Keratinocyte (primary cell): ENCODE results near the gene LRP1B. TPM values are rescaled to one million over a fixed set of nuclear protein-coding genes. Genes with fewer than 3 reads are reported as not detected.

Experiments used
- DNase-seq: peaks from one replicate; pipeline ENCODE4 v3.0.0-alpha.2; 2011; ENCODE audit warnings: low read depth, missing footprints, low spot score
- FAIRE-seq: peaks from 2 replicates; lab custom pipeline; 2011; peaks lifted over from hg19 to GRCh38; lab: Jason Lieb, UNC
- H2AFZ ChIP-seq: 2 replicates; pipeline ENCODE4 v1.6.0; 2012; ENCODE audit warnings: low read length, control low read depth, inconsistent platforms; ENCODE audit not compliant: control insufficient read depth
- H3K27ac ChIP-seq: 2 replicates; pipeline ENCODE4 v1.5.1; 2011; ENCODE audit warnings: low read length; ENCODE audit not compliant: control insufficient read depth, insufficient read depth
- H3K27me3 ChIP-seq: 3 replicates; pipeline ENCODE4 v1.6.0; 2011; ENCODE audit warnings: low read length; ENCODE audit not compliant: control insufficient read depth, insufficient read depth; ENCODE audit errors: extremely low read depth
- H3K36me3 ChIP-seq, 2 experiments: 2 replicates in 1 of 2; 3 replicates in 1 of 2; pipeline ENCODE4 v1.5.1; 2011; ENCODE audit warnings: low read length in 2 of 2, mild to moderate bottlenecking in 1 of 2; ENCODE audit not compliant: control insufficient read depth in 2 of 2, insufficient read depth in 2 of 2; ENCODE audit errors: extremely low read depth in 1 of 2
- H3K4me1 ChIP-seq: 3 replicates; pipeline ENCODE4 v1.5.1; 2011; ENCODE audit warnings: low read length; ENCODE audit not compliant: control insufficient read depth, insufficient read depth; ENCODE audit errors: extremely low read depth
- H3K4me2 ChIP-seq: 3 replicates; pipeline ENCODE4 v1.6.0; 2011; ENCODE audit warnings: low read depth, low read length; ENCODE audit not compliant: control insufficient read depth, insufficient read depth; ENCODE audit errors: extremely low read depth
- H3K4me3 ChIP-seq, 3 experiments: fragments of 200-600 bp in 1 of 3; sonication (generic) in 1 of 3; 2 replicates in 2 of 3; 3 replicates in 1 of 3; pipeline ENCODE4 v1.5.1; 2011 to 2016; ENCODE audit warnings: low read length in 3 of 3, mild to moderate bottlenecking in 3 of 3, control low read depth in 2 of 3, inconsistent platforms in 1 of 3, low read depth in 1 of 3, mixed read lengths in 1 of 3, mixed run types in 1 of 3, moderate library complexity in 1 of 3; ENCODE audit not compliant: control insufficient read depth in 2 of 3, insufficient read depth in 2 of 3; ENCODE audit errors: extremely low read depth in 1 of 3
- H3K79me2 ChIP-seq: 2 replicates; pipeline ENCODE4 v1.6.0; 2012; ENCODE audit warnings: low read length; ENCODE audit not compliant: control insufficient read depth, insufficient read depth
- H3K9ac ChIP-seq: 3 replicates; pipeline ENCODE4 v1.6.0; 2011; ENCODE audit warnings: low read length; ENCODE audit not compliant: control insufficient read depth, insufficient read depth; ENCODE audit errors: extremely low read depth
- H3K9me1 ChIP-seq: 3 replicates; pipeline ENCODE4 v1.6.0; 2011; ENCODE audit warnings: low read length; ENCODE audit not compliant: control insufficient read depth, insufficient read depth; ENCODE audit errors: extremely low read depth
- H3K9me3 ChIP-seq: 2 replicates; pipeline ENCODE4 v1.5.1; 2012; ENCODE audit warnings: low read depth, low read length; ENCODE audit not compliant: control insufficient read depth
- H4K20me1 ChIP-seq: 3 replicates; pipeline ENCODE4 v1.6.0; 2011; ENCODE audit warnings: low read length; ENCODE audit not compliant: control insufficient read depth, insufficient read depth; ENCODE audit errors: extremely low read depth
- EZH2 ChIP-seq: IDR thresholded peaks from one replicate; pipeline ENCODE4 v1.6.1; 2012; ENCODE audit warnings: inconsistent platforms, mild to moderate bottlenecking, low read length, moderate library complexity
- dilution Hi-C: fragments of 300-500 bp; cut with MboI; formaldehyde crosslinking; loops from one replicate; pipeline ENCODE4 v1.7.0; 2020; ENCODE audit warnings: low sequenced_read_pairs; ENCODE audit not compliant: extremely low pct_ligation_motif_present
- polyA plus RNA-seq, 5 experiments: library from polyadenylated mRNA; depleted of rRNA in 3 of 5; stranded (reverse) in 3 of 5; stranded (forward) in 1 of 5; unstranded in 1 of 5; fragments of >200 nt; gene quantifications; 1 replicate in 1 of 5; 2 replicates in 3 of 5; 3 replicates in 1 of 5; pipeline versions ENCODE4 v1.2.1 to v1.2.3, GENCODE V29; 2011 to 2012; ENCODE audit warnings: missing spikeins in 2 of 5, low read depth in 1 of 5, low replicate concordance in 1 of 5
- TF ChIP-seq, protein P1 (sequence below), 3 experiments: IDR thresholded peaks in 1 of 3; conservative IDR thresholded peaks in 1 of 3; optimal IDR thresholded peaks in 1 of 3; 2 replicates in 2 of 3; 3 replicates in 1 of 3; pipeline versions ENCODE3 to v1.5.1; 2011; ENCODE audit warnings: low read length in 3 of 3, mild to moderate bottlenecking in 3 of 3, moderate library complexity in 2 of 3, control low read depth in 1 of 3, inconsistent platforms in 1 of 3; ENCODE audit not compliant: insufficient read depth in 2 of 3; ENCODE audit errors: extremely low read depth in 1 of 3

Gene LRP1B
- polyA plus RNA-seq, 1 donor (not counting 4 experiments of a cell fraction or from before 2014, with no cell fraction given) = not detected

DNA sequence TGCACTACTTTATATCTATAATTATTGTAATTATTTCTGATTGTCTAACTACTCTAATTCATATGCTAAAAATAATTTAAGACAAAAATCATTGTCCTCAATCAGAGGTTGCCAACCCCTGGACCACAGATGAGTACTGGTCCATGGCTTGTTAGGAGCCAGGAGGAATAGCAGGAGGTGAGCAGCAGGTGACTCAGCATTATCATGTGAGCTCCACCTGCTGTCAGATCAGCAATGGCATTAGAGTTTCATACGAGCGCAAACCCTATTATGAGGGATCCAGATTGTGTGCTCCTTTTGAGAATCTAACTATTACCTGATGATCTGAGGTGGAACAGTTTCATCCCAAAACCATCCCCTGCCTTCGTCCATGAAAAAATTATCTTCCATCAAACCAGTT lies 1434.4 kb downstream of the LRP1B start:
- Histone ChIP-seq H3K27me3 (no peaks in the 10 kb centered on the region), H3K9me3 (no peaks in the 10 kb centered on the region), H3K4me3 (no peak overlapping the region), H4K20me1 (no peaks in the 10 kb centered on the region), H3K9ac (no peak overlapping the region), H3K4me1 (no peaks in the 10 kb centered on the region), H2AFZ (no peak overlapping the region), H3K9me1 (no peaks in the 10 kb centered on the region), H3K79me2 (no peaks in the 10 kb centered on the region), H3K27ac (no peak overlapping the region), H3K36me3 (no peaks in the 10 kb centered on the region), H3K4me2 (no peak overlapping the region)
- TF ChIP-seq, protein P1, sequence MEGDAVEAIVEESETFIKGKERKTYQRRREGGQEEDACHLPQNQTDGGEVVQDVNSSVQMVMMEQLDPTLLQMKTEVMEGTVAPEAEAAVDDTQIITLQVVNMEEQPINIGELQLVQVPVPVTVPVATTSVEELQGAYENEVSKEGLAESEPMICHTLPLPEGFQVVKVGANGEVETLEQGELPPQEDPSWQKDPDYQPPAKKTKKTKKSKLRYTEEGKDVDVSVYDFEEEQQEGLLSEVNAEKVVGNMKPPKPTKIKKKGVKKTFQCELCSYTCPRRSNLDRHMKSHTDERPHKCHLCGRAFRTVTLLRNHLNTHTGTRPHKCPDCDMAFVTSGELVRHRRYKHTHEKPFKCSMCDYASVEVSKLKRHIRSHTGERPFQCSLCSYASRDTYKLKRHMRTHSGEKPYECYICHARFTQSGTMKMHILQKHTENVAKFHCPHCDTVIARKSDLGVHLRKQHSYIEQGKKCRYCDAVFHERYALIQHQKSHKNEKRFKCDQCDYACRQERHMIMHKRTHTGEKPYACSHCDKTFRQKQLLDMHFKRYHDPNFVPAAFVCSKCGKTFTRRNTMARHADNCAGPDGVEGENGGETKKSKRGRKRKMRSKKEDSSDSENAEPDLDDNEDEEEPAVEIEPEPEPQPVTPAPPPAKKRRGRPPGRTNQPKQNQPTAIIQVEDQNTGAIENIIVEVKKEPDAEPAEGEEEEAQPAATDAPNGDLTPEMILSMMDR (optimal IDR thresholded peaks at IDR 0.05 in 1 of 3, IDR thresholded peaks at IDR 0.05 in 1 of 3, conservative IDR thresholded peaks at IDR 0.05 in 1 of 3; ENCODE audit: extremely low read depth in 1 of 3, insufficient read depth in 2 of 3, low read length in 3 of 3) = peak in 1 of 3 experiments; percentile 12
- no peak for TF ChIP-seq EZH2
- FAIRE-seq = no peak
- dilution Hi-C loops = no loop called here
- no peak for DNase-seq

DNA sequence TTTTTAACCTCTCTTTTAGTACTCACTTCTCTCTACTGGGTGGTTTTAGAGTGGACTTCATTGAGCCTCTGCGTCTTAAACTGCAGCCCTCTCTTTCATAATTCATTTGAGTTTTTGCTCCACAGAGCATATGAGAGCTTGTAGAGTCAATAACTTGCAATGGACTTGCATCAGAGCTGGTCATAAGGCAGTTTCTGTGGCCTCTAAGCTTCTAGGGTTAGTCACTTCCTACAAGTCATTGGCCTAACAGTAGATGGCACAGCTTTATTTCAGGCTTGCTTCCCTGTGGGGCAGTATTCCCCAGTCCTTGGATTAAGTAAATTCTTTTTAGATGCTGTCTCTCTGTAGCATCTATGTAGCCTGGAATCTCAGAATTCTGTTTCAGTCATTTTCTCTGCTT lies 1435.7 kb downstream of the LRP1B start:
- no peaks in the 10 kb centered on the region for H3K27me3 ChIP-seq
- no peaks in the 10 kb centered on the region for H3K9me1 ChIP-seq
- DNase-seq (no peak), FAIRE-seq (no peak)
- H3K4me1 ChIP-seq = no peaks in the 10 kb centered on the region
- no peak overlapping the region for H3K9ac ChIP-seq
- H3K4me2 ChIP-seq = no peak overlapping the region
- no peaks in the 10 kb centered on the region for H3K79me2 ChIP-seq
- no peaks in the 10 kb centered on the region for H3K36me3 ChIP-seq
- TF ChIP-seq, protein P1 (optimal IDR thresholded peaks at IDR 0.05 in 1 of 3, IDR thresholded peaks at IDR 0.05 in 1 of 3, conservative IDR thresholded peaks at IDR 0.05 in 1 of 3; ENCODE audit: extremely low read depth in 1 of 3, insufficient read depth in 2 of 3, low read length in 3 of 3) = no peak
- TF ChIP-seq EZH2 = no peak
- H3K27ac ChIP-seq = no peak overlapping the region
- no peaks in the 10 kb centered on the region for H4K20me1 ChIP-seq
- H3K4me3 ChIP-seq = no peak overlapping the region
- no peak overlapping the region for H2AFZ ChIP-seq
- H3K9me3 ChIP-seq = no peaks in the 10 kb centered on the region
- dilution Hi-C loops = no loop called here
